H1 (cell line): Measurements from ENCODE around the gene HDAC9. TPM values are rescaled to one million over a fixed set of nuclear protein-coding genes. Genes with fewer than 3 reads are reported as not detected.

Source experiments
- CTCF ChIA-PET: fragments of 300-600 bp; sonication (Branson Sonifier 250); formaldehyde crosslinking; loops from one replicate; lab custom pipeline; 2021; ENCODE audit not compliant: partially characterized antibody; lab: Charles Lee
- POLR2A ChIA-PET: fragments of 300-600 bp; sonication (Branson Sonifier 250); formaldehyde crosslinking; loops from one replicate; lab custom pipeline; 2021; ENCODE audit warnings: inconsistent platforms; ENCODE audit not compliant: partially characterized antibody; lab: Charles Lee
- DNase-seq, 2 experiments: peaks; one replicate each; pipeline versions ENCODE4 v3.0.0 to v3.0.0-alpha.2; 2010 to 2022; ENCODE audit warnings: low spot score in 2 of 2, low read depth in 1 of 2, mixed read lengths in 1 of 2
- FAIRE-seq: peaks from 2 replicates; lab custom pipeline; 2011; peaks lifted over from hg19 to GRCh38; lab: Jason Lieb, UNC
- H2AFZ ChIP-seq: 2 replicates; pipeline ENCODE4 v1.8.1; 2012; ENCODE audit warnings: low read length, inconsistent platforms
- H2AK5ac ChIP-seq: 2 replicates; pipeline ENCODE4 v1.6.1; 2013; ENCODE audit warnings: low read depth, low read length
- H2BK120ac ChIP-seq: replicated peaks from 2 replicates; pipeline ENCODE3; 2013; ENCODE audit warnings: low read depth, low read length, inconsistent platforms
- H2BK12ac ChIP-seq: 2 replicates; pipeline ENCODE4 v1.6.1; 2013; ENCODE audit warnings: low read depth, low read length
- H2BK15ac ChIP-seq: 2 replicates; pipeline ENCODE4 v1.6.1; 2013; ENCODE audit warnings: low read length
- H2BK20ac ChIP-seq: 2 replicates; pipeline ENCODE4 v1.6.1; 2013; ENCODE audit warnings: low read length
- H2BK5ac ChIP-seq: 2 replicates; pipeline ENCODE4 v1.6.1; 2013; ENCODE audit warnings: low read depth, low read length
- H3K14ac ChIP-seq: 2 replicates; pipeline ENCODE4 v1.6.1; 2013; ENCODE audit warnings: inconsistent platforms; ENCODE audit not compliant: insufficient read length
- H3K18ac ChIP-seq: 2 replicates; pipeline ENCODE4 v1.6.1; 2013; ENCODE audit warnings: low read length; ENCODE audit errors: extremely low read depth
- H3K23ac ChIP-seq: 2 replicates; pipeline ENCODE4 v1.6.1; 2013; ENCODE audit warnings: inconsistent platforms; ENCODE audit not compliant: insufficient read length
- H3K23me2 ChIP-seq: 2 replicates; pipeline ENCODE4 v1.6.1; 2013; ENCODE audit warnings: low read depth, low read length
- H3K27ac ChIP-seq: 2 replicates; pipeline ENCODE4 v1.6.1; 2011; ENCODE audit warnings: low read depth, low read length, inconsistent platforms
- H3K27me3 ChIP-seq, 4 experiments: replicated peaks in 1 of 4; 1 replicate in 1 of 4; 2 replicates in 3 of 4; pipeline versions ENCODE4 v1.6.1 to v1.8.1; 2011 to 2013; ENCODE audit warnings: low read length in 3 of 4, mild to moderate bottlenecking in 3 of 4, inconsistent platforms in 2 of 4, mixed read lengths in 2 of 4, moderate library complexity in 1 of 4; ENCODE audit not compliant: control insufficient read depth in 3 of 4, insufficient read depth in 3 of 4; ENCODE audit errors: extremely low read depth in 1 of 4
- H3K36me3 ChIP-seq, 4 experiments: 2 replicates each; pipeline versions ENCODE4 v1.6.1 to v1.8.1; 2011 to 2013; ENCODE audit warnings: mild to moderate bottlenecking in 4 of 4, low read length in 3 of 4, moderate library complexity in 2 of 4, control low read depth in 1 of 4, inconsistent platforms in 1 of 4; ENCODE audit not compliant: insufficient read depth in 4 of 4, control insufficient read depth in 2 of 4
- H3K4ac ChIP-seq: replicated peaks from 2 replicates; pipeline ENCODE3; 2013; ENCODE audit warnings: low read length, low read depth, mixed read lengths, inconsistent platforms; ENCODE audit not compliant: insufficient read length
- H3K4me1 ChIP-seq, 4 experiments: replicated peaks in 1 of 4; 1 replicate in 1 of 4; 2 replicates in 3 of 4; pipeline versions ENCODE4 v1.6.1 to v1.8.1; 2011 to 2013; ENCODE audit warnings: low read length in 3 of 4, inconsistent platforms in 2 of 4, mixed read lengths in 1 of 4; ENCODE audit not compliant: insufficient read depth in 4 of 4, control insufficient read depth in 3 of 4
- H3K4me2 ChIP-seq, 2 experiments: 2 replicates each; pipeline versions ENCODE4 v1.6.1 to v1.8.1; 2011 to 2013; ENCODE audit warnings: low read depth in 2 of 2, low read length in 2 of 2, control low read depth in 1 of 2, inconsistent platforms in 1 of 2, mild to moderate bottlenecking in 1 of 2; ENCODE audit not compliant: insufficient read depth in 1 of 2
- H3K4me3 ChIP-seq, 4 experiments: fragments of 200-600, 300-600 bp in 1 of 4; sonication (generic), shearing (Covaris generic), sonication (Bioruptor Twin) in 1 of 4; 2 replicates each; pipeline versions ENCODE4 v1.5.1 to v1.8.1; 2011 to 2016; ENCODE audit warnings: low read length in 4 of 4, low read depth in 3 of 4, control low read depth in 2 of 4, inconsistent platforms in 2 of 4, mild to moderate bottlenecking in 2 of 4, mixed read lengths in 1 of 4, moderate library complexity in 1 of 4; ENCODE audit not compliant: insufficient read depth in 2 of 4; ENCODE audit errors: extremely low read depth in 1 of 4
- H3K56ac ChIP-seq: replicated peaks from 2 replicates; pipeline ENCODE3; 2013; ENCODE audit warnings: low read depth, mild to moderate bottlenecking, mixed read lengths, low read length, inconsistent platforms; ENCODE audit not compliant: insufficient read length
- H3K79me1 ChIP-seq: 2 replicates; pipeline ENCODE4 v1.6.1; 2013; ENCODE audit warnings: low read depth, low read length, control low read depth
- H3K79me2 ChIP-seq, 2 experiments: 2 replicates each; pipeline versions ENCODE4 v1.6.1 to v1.8.1; 2012 to 2013; ENCODE audit warnings: low read length in 2 of 2, mild to moderate bottlenecking in 2 of 2, inconsistent platforms in 1 of 2; ENCODE audit not compliant: insufficient read depth in 2 of 2, control insufficient read depth in 1 of 2
- H3K9ac ChIP-seq, 4 experiments: replicated peaks in 1 of 4; 1 replicate in 1 of 4; 2 replicates in 3 of 4; pipeline versions ENCODE4 v1.6.1 to v1.8.1; 2011 to 2013; ENCODE audit warnings: low read depth in 3 of 4, low read length in 3 of 4, control low read depth in 2 of 4, mild to moderate bottlenecking in 2 of 4, moderate library complexity in 2 of 4, inconsistent platforms in 1 of 4; ENCODE audit errors: extremely low read depth in 1 of 4
- H3K9me3 ChIP-seq, 2 experiments: 2 replicates each; pipeline versions ENCODE4 v1.6.1 to v1.8.1; 2012 to 2013; ENCODE audit warnings: mild to moderate bottlenecking in 2 of 2, moderate library complexity in 2 of 2, control low read depth in 1 of 2, inconsistent platforms in 1 of 2, low read depth in 1 of 2, low read length in 1 of 2, mixed read lengths in 1 of 2; ENCODE audit not compliant: insufficient read depth in 2 of 2
- H4K20me1 ChIP-seq, 2 experiments: replicated peaks in 1 of 2; 2 replicates each; pipeline versions ENCODE3 to v1.8.1; 2011 to 2013; ENCODE audit warnings: inconsistent platforms in 2 of 2, low read length in 2 of 2, mild to moderate bottlenecking in 1 of 2; ENCODE audit not compliant: insufficient read depth in 2 of 2, control insufficient read depth in 1 of 2
- H4K5ac ChIP-seq: 2 replicates; pipeline ENCODE4 v1.6.1; 2013; ENCODE audit warnings: low read length, low read depth, mixed read lengths, inconsistent platforms; ENCODE audit not compliant: insufficient read length
- H4K8ac ChIP-seq: 2 replicates; pipeline ENCODE4 v1.8.0; 2013; ENCODE audit warnings: mild to moderate bottlenecking, moderate library complexity, low read length, inconsistent platforms; ENCODE audit not compliant: insufficient read depth; ENCODE audit errors: extremely low read depth
- H4K91ac ChIP-seq: replicated peaks from 2 replicates; pipeline ENCODE3; 2013; ENCODE audit warnings: low read length, mixed read lengths, inconsistent platforms; ENCODE audit not compliant: insufficient read length
- ATF3 ChIP-seq: IDR thresholded peaks from 2 replicates; pipeline ENCODE4 v1.6.1; 2011; ENCODE audit warnings: low read depth, mild to moderate bottlenecking, low read length; ENCODE audit not compliant: insufficient read depth
- BACH1 ChIP-seq: IDR thresholded peaks from 2 replicates; pipeline ENCODE4 v1.6.1; 2012; ENCODE audit warnings: low read length, improper control_type of control experiment
- CTCF ChIP-seq, 3 experiments: IDR thresholded peaks; 1 replicate in 2 of 3; 2 replicates in 1 of 3; pipeline versions ENCODE4 v1.5.1 to v1.6.1; 2011; ENCODE audit warnings: low read length in 3 of 3, mild to moderate bottlenecking in 3 of 3, inconsistent platforms in 2 of 3, low read depth in 1 of 3, moderate library complexity in 1 of 3; ENCODE audit not compliant: insufficient read depth in 1 of 3; ENCODE audit errors: control extremely low read depth in 1 of 3
- EP300 ChIP-seq, 2 experiments: IDR thresholded peaks; 1 replicate in 1 of 2; 2 replicates in 1 of 2; pipeline ENCODE4 v1.6.1; 2011 to 2012; ENCODE audit warnings: low read depth in 2 of 2, low read length in 2 of 2, mild to moderate bottlenecking in 2 of 2, borderline replicate concordance in 1 of 2, inconsistent platforms in 1 of 2, moderate library complexity in 1 of 2
- FOSL1 ChIP-seq: IDR thresholded peaks from 2 replicates; pipeline ENCODE4 v1.6.1; 2011; ENCODE audit warnings: mild to moderate bottlenecking, low read depth, low read length, moderate library complexity; ENCODE audit not compliant: insufficient read depth
- MAX ChIP-seq: IDR thresholded peaks from 2 replicates; pipeline ENCODE4 v1.6.1; 2012; ENCODE audit warnings: inconsistent platforms
- NANOG ChIP-seq: IDR thresholded peaks from 2 replicates; pipeline ENCODE4 v1.6.1; 2011; ENCODE audit warnings: low read length, low read depth, mild to moderate bottlenecking, inconsistent platforms; ENCODE audit not compliant: insufficient read depth, poor library complexity, severe bottlenecking
- POLR2A ChIP-seq, 2 experiments: IDR thresholded peaks; 1 replicate in 1 of 2; 2 replicates in 1 of 2; pipeline ENCODE4 v1.6.1; 2011; ENCODE audit warnings: low read depth in 2 of 2, low read length in 2 of 2, mild to moderate bottlenecking in 2 of 2; ENCODE audit errors: control extremely low read depth in 1 of 2
- POU5F1 ChIP-seq: IDR thresholded peaks from 2 replicates; pipeline ENCODE4 v1.6.1; 2011; ENCODE audit warnings: low read depth, mild to moderate bottlenecking, low read length, moderate library complexity
- SP4 ChIP-seq: IDR thresholded peaks from 2 replicates; pipeline ENCODE4 v1.6.1; 2012; ENCODE audit warnings: low read length, inconsistent platforms
- ZNF274 ChIP-seq: IDR thresholded peaks from 2 replicates; pipeline ENCODE4 v1.7.0; 2012; ENCODE audit warnings: low read length, borderline replicate concordance; ENCODE audit errors: extremely low read depth
- polyA plus RNA-seq, 7 experiments: library from polyadenylated mRNA; depleted of rRNA in 3 of 7; stranded (reverse) in 5 of 7; unstranded in 2 of 7; fragments of >200 nt in 5 of 7; fragments of 200-250 nt in 2 of 7; gene quantifications; 1 replicate in 5 of 7; 2 replicates in 1 of 7; 4 replicates in 1 of 7; pipeline versions ENCODE4 v1.2.1 to v1.2.3, GENCODE V29; 2011 to 2013; ENCODE audit warnings: missing spikeins in 2 of 7, mixed read lengths in 2 of 7
- total RNA-seq: library from RNA; stranded (reverse); fragmentation: NEBNext Ultra II Directional; extraction: Animal tissue kit (Norgen Biotek cat#: 25700); gene quantifications from 2 replicates; pipeline ENCODE4 v1.2.1, GENCODE V29; 2021

HDAC9 gene
- total and polyA plus RNA-seq, 2 of the 8 experiments (the other 6 are each of a cell fraction or from before 2014, with no cell fraction given): 9.5 to 13.1 TPM

- no peaks in the 10 kb centered on the region for H3K23me2 ChIP-seq
- no peak overlapping the region for H2BK120ac ChIP-seq
- ChIA-PET POLR2A (no interaction called here), CTCF (interaction anchor here (0.7 to 11.6 kb wide), 4 partner anchors 12 to 300 kb away, joined by 3 to 131 read pairs (median 3); no protein-coding TSS in a partner anchor)
- no peak overlapping the region for H3K56ac ChIP-seq
- no peak overlapping the region for H2BK15ac ChIP-seq
- H2BK12ac ChIP-seq: no peak overlapping the region
- H3K36me3 ChIP-seq: no peaks in the 10 kb centered on the region
- H3K23ac ChIP-seq: no peak overlapping the region
- H3K27ac ChIP-seq: no peak overlapping the region
- H2AFZ ChIP-seq: no peak overlapping the region
- DNase-seq: no peak
- H2AK5ac ChIP-seq: no peak overlapping the region
- no peak overlapping the region for H4K8ac ChIP-seq
- no peak overlapping the region for H3K4me3 ChIP-seq
- no peak overlapping the region for H4K91ac ChIP-seq
- TF ChIP-seq ATF3 (no peak), NANOG (no peak), MAX (no peak), POU5F1 (no peak), SP4 (no peak), ZNF274 (no peak), POLR2A (IDR thresholded peaks at IDR 0.05; ENCODE audit: control extremely low read depth in 1 of 2, low read depth in 2 of 2, low read length in 2 of 2) (no peak), EP300 (IDR thresholded peaks at IDR 0.05; ENCODE audit: borderline replicate concordance in 1 of 2, low read depth in 2 of 2, low read length in 2 of 2) (no peak), CTCF (IDR thresholded peaks at IDR 0.05; ENCODE audit: control extremely low read depth in 1 of 3, insufficient read depth in 1 of 3, low read depth in 1 of 3, low read length in 3 of 3) (no peak), FOSL1 (no peak), BACH1 (no peak)
- H3K79me1 ChIP-seq: no peaks in the 10 kb centered on the region
- H3K4me1 ChIP-seq: peaks cover 0 to 6% (median 2%) of the 10 kb centered on the region in 4 experiments; a peak in 4 of 7 replicates
- no peak overlapping the region for H2BK5ac ChIP-seq
- no peaks in the 10 kb centered on the region for H3K27me3 ChIP-seq
- H2BK20ac ChIP-seq: no peak overlapping the region
- no peak overlapping the region for H4K5ac ChIP-seq
- FAIRE-seq: no peak
- H3K4ac ChIP-seq: no peak overlapping the region
- no peak overlapping the region for H3K4me2 ChIP-seq
- no peak overlapping the region for H3K18ac ChIP-seq
- H4K20me1 ChIP-seq: no peaks in the 10 kb centered on the region
- H3K9ac ChIP-seq: no peak overlapping the region
- H3K9me3 ChIP-seq: no peaks in the 10 kb centered on the region; a peak in 1 of 4 replicates
- H3K14ac ChIP-seq: no peak overlapping the region
- H3K79me2 ChIP-seq: no peaks in the 10 kb centered on the region
These were observed 69.8 kb downstream of the HDAC9 start for GRCh38 chr7:18565337-18565736.
